K562 (cell line): Measurements from ENCODE around the gene TM7SF3. TPM values are rescaled to one million over a fixed set of nuclear protein-coding genes. Genes with fewer than 3 reads are reported as not detected.

Source experiments
- ATAC-seq: fragments of 200-7000 bp; cut with Tn5 transposase; 3 replicates; pipeline ENCODE4 v1.9.1; 2020; ENCODE audit warnings: moderate library complexity
- BruUV-seq: library from RNA; stranded (reverse); fragments of 400-500 nt; replicated peaks from 2 replicates; lab custom pipeline; 2021; lab: Mats Ljungman, UMichigan
- CTCF ChIA-PET: fragments of 300-600 bp; formaldehyde crosslinking; extraction: SDS; loops from one replicate; lab custom pipeline; 2021; ENCODE audit warnings: low intra/inter-chr PET ratio; lab: Yijun Ruan, JAX
- POLR2A ChIA-PET: fragments of 300-600, 350-650 bp; sonication (Branson Sonifier 250); formaldehyde crosslinking; extraction: SDS; loops from one replicate; lab custom pipeline; 2021; ENCODE audit warnings: antibody characterized with exemption, inconsistent platforms; lab: Yijun Ruan, JAX
- DNase-seq, 4 experiments: peaks; one replicate each; pipeline versions ENCODE4 v3.0.0 to v3.0.0-alpha.2; 2011 to 2018; ENCODE audit warnings: low spot score in 3 of 4, mixed read lengths in 3 of 4; ENCODE audit errors: extremely low read depth in 1 of 4
- FAIRE-seq: peaks from 2 replicates; lab custom pipeline; 2011; peaks lifted over from hg19 to GRCh38; lab: Jason Lieb, UNC
- H2AFZ ChIP-seq: 2 replicates; pipeline ENCODE4 v1.6.0; 2011; ENCODE audit warnings: low read depth, low read length, control low read depth, inconsistent platforms
- H3K27ac ChIP-seq: fragments of 200-600 bp; 3 replicates; pipeline ENCODE4 v1.8.0; 2011; ENCODE audit warnings: low read depth, mild to moderate bottlenecking, control low read depth, inconsistent platforms, low read length, moderate library complexity, mixed read lengths; ENCODE audit errors: extremely low read depth
- H3K27me3 ChIP-seq, 2 experiments: fragments of 300-600 bp in 1 of 2; 2 replicates in 1 of 2; 3 replicates in 1 of 2; pipeline versions ENCODE4 v1.6.0 to v1.8.0; 2011; ENCODE audit warnings: inconsistent platforms in 2 of 2, low read length in 2 of 2, mild to moderate bottlenecking in 1 of 2, mixed read lengths in 1 of 2, moderate library complexity in 1 of 2; ENCODE audit not compliant: control insufficient read depth in 2 of 2, insufficient read depth in 2 of 2
- H3K36me3 ChIP-seq: fragments of 300-600 bp; 3 replicates; pipeline ENCODE4 v1.8.0; 2011; ENCODE audit warnings: mild to moderate bottlenecking, low read length, inconsistent platforms; ENCODE audit not compliant: control insufficient read depth, insufficient read depth
- H3K4me1 ChIP-seq, 2 experiments: fragments of 200-600 bp in 1 of 2; replicated peaks in 1 of 2; 2 replicates in 1 of 2; 3 replicates in 1 of 2; pipeline versions ENCODE4 v1.5.1 to v1.8.0; 2011; ENCODE audit warnings: inconsistent platforms in 2 of 2, low read length in 2 of 2, mild to moderate bottlenecking in 1 of 2, mixed read lengths in 1 of 2, moderate library complexity in 1 of 2; ENCODE audit not compliant: control insufficient read depth in 2 of 2, insufficient read depth in 2 of 2
- H3K4me2 ChIP-seq: 2 replicates; pipeline ENCODE4 v1.6.1; 2011; ENCODE audit warnings: low read length, control low read depth, inconsistent platforms, mixed read lengths; ENCODE audit not compliant: insufficient read depth
- H3K4me3 ChIP-seq: fragments of 200-600 bp; sonication (generic), shearing (Covaris generic); 2 replicates; pipeline ENCODE4 v1.5.1; 2016; ENCODE audit warnings: control low read depth, inconsistent platforms
- H3K79me2 ChIP-seq: fragments of 200-600 bp; 3 replicates; pipeline ENCODE4 v1.8.0; 2011; ENCODE audit warnings: low read length, inconsistent platforms; ENCODE audit not compliant: control insufficient read depth, insufficient read depth
- H3K9ac ChIP-seq, 2 experiments: 2 replicates each; pipeline versions ENCODE4 v1.6.0 to v1.6.1; 2011; ENCODE audit warnings: low read depth in 2 of 2, low read length in 2 of 2, control low read depth in 1 of 2, inconsistent platforms in 1 of 2, mild to moderate bottlenecking in 1 of 2, mixed read lengths in 1 of 2; ENCODE audit not compliant: insufficient read depth in 1 of 2
- H3K9me1 ChIP-seq: one replicate; pipeline ENCODE4 v1.6.0; 2011; ENCODE audit warnings: inconsistent platforms, mild to moderate bottlenecking, low read length, moderate library complexity; ENCODE audit not compliant: control insufficient read depth, insufficient read depth
- H3K9me3 ChIP-seq: replicated peaks from 2 replicates; pipeline ENCODE4 v1.5.1; 2011; ENCODE audit warnings: low read depth, low read length, inconsistent platforms; ENCODE audit not compliant: control insufficient read depth, insufficient read depth
- H4K20me1 ChIP-seq: replicated peaks from 2 replicates; pipeline ENCODE4 v1.6.1; 2011; ENCODE audit warnings: low read length, inconsistent platforms, mixed read lengths; ENCODE audit not compliant: control insufficient read depth, insufficient read depth
- CTBP1 ChIP-seq: fragments of 450-650 bp; IDR thresholded peaks from 2 replicates; pipeline ENCODE4 v1.6.1; 2016; ENCODE audit warnings: borderline replicate concordance
- ETV5 ChIP-seq: sonication (generic); formaldehyde crosslinking; IDR thresholded peaks from 2 replicates; pipeline ENCODE4 v1.4.0; 2020; ENCODE audit warnings: low read depth, mild to moderate bottlenecking, missing genetic modification reagents
- FOXJ2 ChIP-seq: fragments of 200-800 bp; sonication (Bioruptor generic); IDR thresholded peaks from 2 replicates; pipeline ENCODE4 v1.6.1; 2016; ENCODE audit warnings: missing genetic modification characterization, missing compliant biosample characterization
- FOXK1 ChIP-seq: sonication (generic); formaldehyde crosslinking; IDR thresholded peaks from 2 replicates; pipeline ENCODE4 v1.8.0; 2022; ENCODE audit warnings: missing genetic modification reagents, mild to moderate bottlenecking, borderline replicate concordance
- FOXP1 ChIP-seq: sonication (generic); formaldehyde crosslinking; IDR thresholded peaks from 2 replicates; pipeline ENCODE4 v1.8.0; 2022; ENCODE audit warnings: mild to moderate bottlenecking, missing genetic modification reagents
- KDM5B ChIP-seq: fragments of 200-600 bp; sonication (generic); IDR thresholded peaks from 2 replicates; pipeline ENCODE4 v1.6.1; 2012; ENCODE audit warnings: low read depth, mild to moderate bottlenecking, moderate library complexity, low read length, control low read depth, inconsistent platforms; ENCODE audit not compliant: insufficient replicate concordance
- KHSRP ChIP-seq: fragments of 450-650 bp; IDR thresholded peaks from 2 replicates; pipeline ENCODE4 v1.6.1; 2017
- MXI1 ChIP-seq: IDR thresholded peaks from 2 replicates; pipeline ENCODE4 v1.6.1; 2011; ENCODE audit warnings: low read depth, mild to moderate bottlenecking, improper control_type of control experiment, low read length
- POLR2AphosphoS2 ChIP-seq: IDR thresholded peaks from 2 replicates; pipeline ENCODE4 v1.6.1; 2012; ENCODE audit warnings: low read length, improper control_type of control experiment
- RBM39 ChIP-seq: fragments of 200-400 bp; formaldehyde crosslinking; optimal IDR thresholded peaks from 2 replicates; pipeline ENCODE3; 2018; ENCODE audit warnings: low read depth, low read length
- TEAD4 ChIP-seq, 2 experiments: sonication (generic) in 1 of 2; formaldehyde crosslinking in 1 of 2; IDR thresholded peaks; 2 replicates each; pipeline versions ENCODE4 v1.6.1 to v1.8.0; 2012 to 2022; ENCODE audit warnings: borderline replicate concordance in 1 of 2, inconsistent platforms in 1 of 2, low read length in 1 of 2, mild to moderate bottlenecking in 1 of 2, missing genetic modification reagents in 1 of 2
- ZNF274 ChIP-seq: IDR thresholded peaks from 2 replicates; pipeline ENCODE4 v1.6.1; 2011; ENCODE audit warnings: low read depth, mild to moderate bottlenecking, low read length, moderate library complexity, borderline replicate concordance
- ZNF695 ChIP-seq: fragments of 450-650 bp; formaldehyde crosslinking; IDR thresholded peaks from 2 replicates; pipeline ENCODE4 v1.4.0; 2020; ENCODE audit warnings: mild to moderate bottlenecking, moderate library complexity
- ZSCAN29 ChIP-seq: fragments of 450-650 bp; IDR thresholded peaks from 2 replicates; pipeline ENCODE4 v1.6.1; 2017
- WGBS: fragments of 100-300 bp; shearing (Covaris generic); methylation state at CpG from one replicate; pipeline ENCODE4 v1.1.6; 2016; ENCODE audit warnings: low coverage, mixed read lengths; ENCODE audit not compliant: insufficient coverage; ENCODE audit errors: missing lambda C conversion rate; 5-methylcytosine and 5-hydroxymethylcytosine counted together
- in situ Hi-C: fragments of 300-500 bp; cut with MboI; formaldehyde crosslinking; loops from 4 replicates; pipeline ENCODE4 v1.15.0; 2018; ENCODE audit warnings: inconsistent platforms, mixed read lengths
- intact Hi-C: fragments of 100-400 bp; cut with micrococcal nuclease; formaldehyde crosslinking; loops from 2 replicates; pipeline ENCODE4 v1.14.2; 2022
- polyA plus RNA-seq, 8 experiments: library from polyadenylated mRNA; depleted of rRNA in 4 of 8; stranded (reverse) in 5 of 8; unstranded in 3 of 8; fragments of >200 nt; fragmentation: Nextera tagmentation in 2 of 8; fragmentation: Illumina TruSeq in 1 of 8; extraction: Ambion mirVana in 2 of 8; extraction: Trizol in 1 of 8; gene quantifications; 2 replicates each; pipeline versions ENCODE4 v1.2.1 to v1.2.3, GENCODE V29; 2011 to 2014; ENCODE audit warnings: inconsistent platforms in 1 of 8, missing spikeins in 1 of 8
- total RNA-seq, 7 experiments: library from RNA; depleted of rRNA in 6 of 7; stranded (reverse); fragments of >200 nt in 6 of 7; fragmentation: Illumina TruSeq in 2 of 7; extraction: Trizol in 2 of 7; gene quantifications; 2 replicates each; pipeline versions ENCODE4 v1.2.1 to v1.2.3, GENCODE V29; 2011 to 2021; ENCODE audit warnings: low replicate concordance in 1 of 7
- TF ChIP-seq, protein P1 (sequence below): fragments of 250-450 bp; sonication (Bioruptor Pico); IDR thresholded peaks from 2 replicates; pipeline ENCODE4 v1.9.0; 2021; ENCODE audit warnings: mild to moderate bottlenecking
- TF ChIP-seq, protein P2 (sequence below): sonication (generic); formaldehyde crosslinking; IDR thresholded peaks from 2 replicates; pipeline ENCODE4 v1.8.1; 2023; ENCODE audit warnings: mild to moderate bottlenecking, missing genetic modification reagents

Gene TM7SF3
- total and polyA plus RNA-seq, 9 of the 15 experiments (the other 6 are each of a cell fraction or from before 2014, with no cell fraction given), result 9.3 to 90.4 (median 24.8) TPM

DNA sequence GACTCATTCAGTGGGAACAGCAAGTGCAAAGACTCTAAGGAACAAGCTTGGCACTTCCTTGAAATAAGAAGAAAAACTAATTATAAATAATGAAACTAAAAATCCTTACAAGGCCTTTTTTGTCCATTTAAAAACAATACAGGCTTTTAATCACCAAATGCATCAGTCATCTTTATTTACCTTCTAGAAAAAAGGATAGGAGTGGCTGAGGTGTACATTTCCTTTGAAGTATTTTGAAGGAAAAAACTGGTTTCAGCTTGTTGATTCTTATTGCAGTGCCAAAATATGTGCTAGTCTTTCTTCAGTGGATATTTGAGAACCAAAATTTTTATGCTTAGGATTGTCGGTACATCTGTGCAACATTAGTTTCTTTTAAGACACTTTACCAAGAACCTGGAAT is 38.0 kb upstream of the TM7SF3 start:
- POLR2A ChIA-PET, result no interaction called here

More for the DNA sequence above, 38.0 kb upstream of the TM7SF3 start:
- no peak overlapping the region for H3K9ac ChIP-seq
- H3K9me1 ChIP-seq, result no peaks in the 10 kb centered on the region
- ATAC-seq (no peak), DNase-seq (no peak), FAIRE-seq (no peak)
- intact Hi-C loops (no loop called here), in situ Hi-C loops (no loop called here)
- H3K27me3 ChIP-seq, result no peaks in the 10 kb centered on the region
- WGBS, result 10% methylated on average over 1 of the region's 1 CpG
- no peaks in the 10 kb centered on the region for H3K36me3 ChIP-seq
- CTCF ChIA-PET, result no interaction called here
- H2AFZ ChIP-seq, result no peak overlapping the region
- no peak overlapping the region for H3K27ac ChIP-seq
- TF ChIP-seq MXI1 (no peak), KHSRP (no peak), FOXP1 (CRISPR knock-in tag) (no peak), ETV5 (CRISPR knock-in tag) (no peak), FOXK1 (CRISPR knock-in tag) (no peak), TEAD4 (IDR thresholded peaks at IDR 0.05; ENCODE audit: low read length) (no peak), TEAD4 (CRISPR knock-in tag; IDR thresholded peaks at IDR 0.05; ENCODE audit: borderline replicate concordance) (no peak), ZSCAN29 (no peak), ZNF274 (no peak), KDM5B (no peak), RBM39 (no peak), CTBP1 (no peak), POLR2AphosphoS2 (no peak), FOXJ2 (no peak), ZNF695 (no peak)
- TF ChIP-seq, protein P1, sequence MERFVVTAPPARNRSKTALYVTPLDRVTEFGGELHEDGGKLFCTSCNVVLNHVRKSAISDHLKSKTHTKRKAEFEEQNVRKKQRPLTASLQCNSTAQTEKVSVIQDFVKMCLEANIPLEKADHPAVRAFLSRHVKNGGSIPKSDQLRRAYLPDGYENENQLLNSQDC, result no peak
- TF ChIP-seq, protein P2, sequence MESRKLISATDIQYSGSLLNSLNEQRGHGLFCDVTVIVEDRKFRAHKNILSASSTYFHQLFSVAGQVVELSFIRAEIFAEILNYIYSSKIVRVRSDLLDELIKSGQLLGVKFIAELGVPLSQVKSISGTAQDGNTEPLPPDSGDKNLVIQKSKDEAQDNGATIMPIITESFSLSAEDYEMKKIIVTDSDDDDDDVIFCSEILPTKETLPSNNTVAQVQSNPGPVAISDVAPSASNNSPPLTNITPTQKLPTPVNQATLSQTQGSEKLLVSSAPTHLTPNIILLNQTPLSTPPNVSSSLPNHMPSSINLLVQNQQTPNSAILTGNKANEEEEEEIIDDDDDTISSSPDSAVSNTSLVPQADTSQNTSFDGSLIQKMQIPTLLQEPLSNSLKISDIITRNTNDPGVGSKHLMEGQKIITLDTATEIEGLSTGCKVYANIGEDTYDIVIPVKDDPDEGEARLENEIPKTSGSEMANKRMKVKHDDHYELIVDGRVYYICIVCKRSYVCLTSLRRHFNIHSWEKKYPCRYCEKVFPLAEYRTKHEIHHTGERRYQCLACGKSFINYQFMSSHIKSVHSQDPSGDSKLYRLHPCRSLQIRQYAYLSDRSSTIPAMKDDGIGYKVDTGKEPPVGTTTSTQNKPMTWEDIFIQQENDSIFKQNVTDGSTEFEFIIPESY (CRISPR knock-in tag), result no peak
- no peaks in the 10 kb centered on the region for H4K20me1 ChIP-seq
- no peaks in the 10 kb centered on the region for H3K9me3 ChIP-seq
- no peaks in the 10 kb centered on the region for H3K79me2 ChIP-seq
- no peak overlapping the region for H3K4me3 ChIP-seq
- H3K4me2 ChIP-seq, result no peak overlapping the region
- BruUV-seq, result no TSS peak
- H3K4me1 ChIP-seq, result peaks cover 0 to 6% of the 10 kb centered on the region in 2 experiments; a peak in 1 of 5 replicates
